H1 (cell line): ENCODE results near the gene NEURL1. TPM values are rescaled to one million over a fixed set of nuclear protein-coding genes. Genes with fewer than 3 reads are reported as not detected.
A peak's percentile ranks its signal among the peaks of the same experiment; 100 is the strongest.

Experiments used
- CREB1 ChIP-seq: IDR thresholded peaks from 2 replicates; pipeline ENCODE4 v1.6.1; 2012; ENCODE audit warnings: inconsistent platforms
- EP300 ChIP-seq, 2 experiments: IDR thresholded peaks; 1 replicate in 1 of 2; 2 replicates in 1 of 2; pipeline ENCODE4 v1.6.1; 2011 to 2012; ENCODE audit warnings: low read depth in 2 of 2, low read length in 2 of 2, mild to moderate bottlenecking in 2 of 2, borderline replicate concordance in 1 of 2, inconsistent platforms in 1 of 2, moderate library complexity in 1 of 2
- FOSL1 ChIP-seq: IDR thresholded peaks from 2 replicates; pipeline ENCODE4 v1.6.1; 2011; ENCODE audit warnings: mild to moderate bottlenecking, low read depth, low read length, moderate library complexity; ENCODE audit not compliant: insufficient read depth
- GABPA ChIP-seq: IDR thresholded peaks from 2 replicates; pipeline ENCODE4 v1.6.1; 2011; ENCODE audit warnings: mild to moderate bottlenecking, low read length, moderate library complexity, borderline replicate concordance; ENCODE audit not compliant: insufficient read depth
- TBP ChIP-seq: IDR thresholded peaks from 2 replicates; pipeline ENCODE4 v1.6.1; 2011; ENCODE audit warnings: low read depth, low read length, improper control_type of control experiment
- polyA plus RNA-seq, 7 experiments: library from polyadenylated mRNA; depleted of rRNA in 3 of 7; stranded (reverse) in 5 of 7; unstranded in 2 of 7; fragments of >200 nt in 5 of 7; fragments of 200-250 nt in 2 of 7; gene quantifications; 1 replicate in 5 of 7; 2 replicates in 1 of 7; 4 replicates in 1 of 7; pipeline versions ENCODE4 v1.2.1 to v1.2.3, GENCODE V29; 2011 to 2013; ENCODE audit warnings: missing spikeins in 2 of 7, mixed read lengths in 2 of 7
- total RNA-seq: library from RNA; stranded (reverse); fragmentation: NEBNext Ultra II Directional; extraction: Animal tissue kit (Norgen Biotek cat#: 25700); gene quantifications from 2 replicates; pipeline ENCODE4 v1.2.1, GENCODE V29; 2021

Gene NEURL1
- total and polyA plus RNA-seq, 2 of the 8 experiments (the other 6 are each of a cell fraction or from before 2014, with no cell fraction given): 0.54 to 0.58 TPM

GRCh38 chr10:103554488-103555324, 61.2 kb downstream of the NEURL1 start (continued):
- no peak for TF ChIP-seq GABPA
- no peak for TF ChIP-seq CREB1
- TF ChIP-seq FOSL1: no peak
- no peak for TF ChIP-seq EP300 (IDR thresholded peaks at IDR 0.05; ENCODE audit: borderline replicate concordance in 1 of 2, low read depth in 2 of 2, low read length in 2 of 2)
- peak; percentile 65; the same call in 1 of the 2 replicates for TF ChIP-seq TBP
